Vagina (tissue), 2 donors: Measurements from ENCODE around the gene SLC4A11. TPM values are rescaled to one million over a fixed set of nuclear protein-coding genes. Genes with fewer than 3 reads are reported as not detected.

Source experiments
- DNase-seq, 2 donors: peaks; one replicate each; pipeline ENCODE4 v3.0.0-alpha.2; 2017; ENCODE audit errors: extremely low spot score in 2 of 2
- H3K27ac ChIP-seq: fragments of 200-600 bp; sonication (generic); one replicate; pipeline ENCODE4 v1.5.1; 2019
- H3K27me3 ChIP-seq: fragments of 200-600 bp; sonication (generic); one replicate; pipeline ENCODE4 v1.5.1; 2019
- H3K36me3 ChIP-seq, 2 donors: fragments of 200-600 bp; sonication (generic); one replicate each; pipeline ENCODE4 v1.5.1; 2017 to 2019
- H3K4me1 ChIP-seq: fragments of 200-600 bp; sonication (generic); one replicate; pipeline ENCODE4 v1.5.1; 2019
- H3K4me3 ChIP-seq, 2 donors: fragments of 200-600 bp; sonication (generic); 1 replicate in 1 of 2; 2 replicates in 1 of 2; pipeline ENCODE4 v1.5.1; 2016 to 2019
- H3K9me3 ChIP-seq: fragments of 200-600 bp; sonication (generic); one replicate; pipeline ENCODE4 v1.5.1; 2019
- CTCF ChIP-seq, 3 experiments: fragments of 450-650 bp in 2 of 3; fragments of 200-600 bp in 1 of 3; sonication (generic) in 1 of 3; IDR thresholded peaks; one replicate each; pipeline ENCODE4 v1.5.1; 2017 to 2019; ENCODE audit warnings: antibody characterized with exemption in 3 of 3, mild to moderate bottlenecking in 2 of 3, moderate library complexity in 2 of 3
- POLR2A ChIP-seq, 2 donors: fragments of 450-650 bp; IDR thresholded peaks; one replicate each; pipeline ENCODE4 v1.6.1; 2017; ENCODE audit warnings: antibody characterized with exemption in 2 of 2, mild to moderate bottlenecking in 2 of 2, moderate library complexity in 2 of 2
- POLR2AphosphoS5 ChIP-seq, 2 donors: sonication (generic); formaldehyde crosslinking; IDR thresholded peaks; one replicate each; pipeline ENCODE4 v1.9.0; 2017; ENCODE audit warnings: antibody characterized with exemption in 2 of 2, mild to moderate bottlenecking in 2 of 2, low read depth in 1 of 2; ENCODE audit not compliant: insufficient read depth in 1 of 2
- intact Hi-C: fragments of 100-400 bp; cut with DNase I; formaldehyde crosslinking; loops from one replicate; pipeline ENCODE4 v1.15.1; 2023
- total RNA-seq: library from RNA; depleted of rRNA; stranded (reverse); fragments of >200 nt; gene quantifications from one replicate; pipeline ENCODE4 v1.2.3, GENCODE V29; 2016

Gene SLC4A11
- total RNA-seq = 4.9 TPM

- TF ChIP-seq POLR2A (IDR thresholded peaks at IDR 0.05) (no peak), POLR2AphosphoS5 (IDR thresholded peaks at IDR 0.05; ENCODE audit: insufficient read depth in 1 of 2, low read depth in 1 of 2) (peak in 1 of 2 donors; percentile 31)
- Histone ChIP-seq H3K27ac (no peak within 1 kb of the TSS), H3K4me1 (peaks cover 24% of the 10 kb centered on the region), H3K36me3 (no peaks in the 10 kb centered on the region), H3K9me3 (no peaks in the 10 kb centered on the region), H3K27me3 (peaks cover 6% of the 10 kb centered on the region), H3K4me3 (peak within 1 kb of the TSS; percentile 64 to 66)
- DNase-seq = no peak
- intact Hi-C loops = no loop called here
Measured at GRCh38 chr20:3239026-3239866, at the start of gene SLC4A11. SLC4A11 (minus strand) TSS chr20:3239190; CDS start chr20:3239137, 53 bp downstream.

GRCh38 chr20:3283222-3283820 lies 44.3 kb upstream of the SLC4A11 start:
- Histone ChIP-seq H3K27ac (no peak overlapping the region), H3K36me3 (peaks cover 0 to 60% of the 10 kb centered on the region in 2 donors), H3K4me1 (no peaks in the 10 kb centered on the region), H3K4me3 (no peak overlapping the region), H3K9me3 (no peaks in the 10 kb centered on the region), H3K27me3 (no peaks in the 10 kb centered on the region)
- intact Hi-C loops = no loop called here
- no peak for TF ChIP-seq CTCF (IDR thresholded peaks at IDR 0.05)
- TF ChIP-seq POLR2A (IDR thresholded peaks at IDR 0.05) = no peak
- TF ChIP-seq POLR2AphosphoS5 (IDR thresholded peaks at IDR 0.05; ENCODE audit: insufficient read depth in 1 of 2, low read depth in 1 of 2) = no peak
- DNase-seq = no peak

- Histone ChIP-seq H3K27ac (no peak overlapping the region), H3K4me1 (no peaks in the 10 kb centered on the region), H3K27me3 (no peaks in the 10 kb centered on the region), H3K9me3 (no peaks in the 10 kb centered on the region), H3K36me3 (peaks cover 0 to 66% of the 10 kb centered on the region in 2 donors), H3K4me3 (no peak overlapping the region)
- TF ChIP-seq CTCF (IDR thresholded peaks at IDR 0.05) (no peak), POLR2A (IDR thresholded peaks at IDR 0.05) (no peak), POLR2AphosphoS5 (IDR thresholded peaks at IDR 0.05; ENCODE audit: insufficient read depth in 1 of 2, low read depth in 1 of 2) (no peak)
- no peak for DNase-seq
- intact Hi-C loops = no loop called here
Measured at GRCh38 chr20:3282271-3283221, 43.6 kb upstream of the SLC4A11 start.

GRCh38 chr20:3281437-3281836 lies 42.4 kb upstream of the SLC4A11 start:
- TF ChIP-seq CTCF (IDR thresholded peaks at IDR 0.05) (no peak), POLR2AphosphoS5 (IDR thresholded peaks at IDR 0.05; ENCODE audit: insufficient read depth in 1 of 2, low read depth in 1 of 2) (no peak), POLR2A (IDR thresholded peaks at IDR 0.05) (no peak)
- Histone ChIP-seq H3K27me3 (no peaks in the 10 kb centered on the region), H3K9me3 (no peaks in the 10 kb centered on the region), H3K27ac (no peak overlapping the region), H3K36me3 (peaks cover 0 to 58% of the 10 kb centered on the region in 2 donors), H3K4me3 (no peak overlapping the region), H3K4me1 (no peaks in the 10 kb centered on the region)
- no peak for DNase-seq
- intact Hi-C loops = no loop called here

- H3K9me3 ChIP-seq = no peaks in the 10 kb centered on the region
- no peak for DNase-seq
- no peak overlapping the region for H3K4me3 ChIP-seq
- no peak overlapping the region for H3K27ac ChIP-seq
- H3K27me3 ChIP-seq = no peaks in the 10 kb centered on the region
- intact Hi-C loops = no loop called here
- H3K4me1 ChIP-seq = no peaks in the 10 kb centered on the region
- no peak for TF ChIP-seq POLR2AphosphoS5 (IDR thresholded peaks at IDR 0.05; ENCODE audit: insufficient read depth in 1 of 2, low read depth in 1 of 2)
- no peak for TF ChIP-seq CTCF (IDR thresholded peaks at IDR 0.05)
- no peak for TF ChIP-seq POLR2A (IDR thresholded peaks at IDR 0.05)
- H3K36me3 ChIP-seq = peaks cover 0 to 63% of the 10 kb centered on the region in 2 donors
Measured at GRCh38 chr20:3279761-3280160, 40.8 kb upstream of the SLC4A11 start.
